ENCODE measurements around the gene GRPR.

- TF ChIP-seq, protein P1, sequence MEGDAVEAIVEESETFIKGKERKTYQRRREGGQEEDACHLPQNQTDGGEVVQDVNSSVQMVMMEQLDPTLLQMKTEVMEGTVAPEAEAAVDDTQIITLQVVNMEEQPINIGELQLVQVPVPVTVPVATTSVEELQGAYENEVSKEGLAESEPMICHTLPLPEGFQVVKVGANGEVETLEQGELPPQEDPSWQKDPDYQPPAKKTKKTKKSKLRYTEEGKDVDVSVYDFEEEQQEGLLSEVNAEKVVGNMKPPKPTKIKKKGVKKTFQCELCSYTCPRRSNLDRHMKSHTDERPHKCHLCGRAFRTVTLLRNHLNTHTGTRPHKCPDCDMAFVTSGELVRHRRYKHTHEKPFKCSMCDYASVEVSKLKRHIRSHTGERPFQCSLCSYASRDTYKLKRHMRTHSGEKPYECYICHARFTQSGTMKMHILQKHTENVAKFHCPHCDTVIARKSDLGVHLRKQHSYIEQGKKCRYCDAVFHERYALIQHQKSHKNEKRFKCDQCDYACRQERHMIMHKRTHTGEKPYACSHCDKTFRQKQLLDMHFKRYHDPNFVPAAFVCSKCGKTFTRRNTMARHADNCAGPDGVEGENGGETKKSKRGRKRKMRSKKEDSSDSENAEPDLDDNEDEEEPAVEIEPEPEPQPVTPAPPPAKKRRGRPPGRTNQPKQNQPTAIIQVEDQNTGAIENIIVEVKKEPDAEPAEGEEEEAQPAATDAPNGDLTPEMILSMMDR (conservative IDR thresholded peaks at IDR 0.05 in 1 of 2, IDR thresholded peaks at IDR 0.05 in 1 of 2; ENCODE audit: extremely low read depth in 1 of 2, insufficient read depth in 1 of 2, low read depth in 1 of 2, low read length in 2 of 2) = no peak
- no peak for TF ChIP-seq EZH2 (IDR thresholded peaks at IDR 0.05; ENCODE audit: borderline replicate concordance, low read length)
Measured at GRCh38 chrX:16144420-16144819, 21.1 kb downstream of the GRPR start.

Data from mammary epithelial cell (primary cell).